NCI-H226 (cell line): ENCODE data around the gene SEPTIN12.

ENCODE experiments used
- DNase-seq: peaks from one replicate; pipeline ENCODE4 v3.0.0-alpha.2; 2015

Gene SEPTIN12

DNA sequence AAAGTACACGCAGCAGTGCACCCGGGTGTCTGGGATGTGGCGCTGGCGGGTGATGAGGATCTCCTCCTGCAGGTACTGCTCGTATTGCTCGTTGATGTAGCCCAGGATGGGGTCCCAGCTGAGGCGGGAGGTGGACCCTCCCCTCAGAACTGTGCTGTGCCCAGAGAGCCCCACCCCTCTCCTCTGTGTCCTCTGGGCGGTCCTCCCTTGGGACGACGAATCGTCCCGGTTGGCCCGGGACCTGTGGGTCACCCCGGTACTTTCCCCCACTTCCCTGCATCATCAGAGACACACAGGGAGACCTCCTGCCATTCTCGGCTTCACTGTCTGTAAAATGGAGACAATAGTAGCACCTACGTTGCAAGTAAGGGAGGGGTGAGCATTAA lies 4.2 kb downstream of the SEPTIN12 start:
- no peak for DNase-seq

DNA sequence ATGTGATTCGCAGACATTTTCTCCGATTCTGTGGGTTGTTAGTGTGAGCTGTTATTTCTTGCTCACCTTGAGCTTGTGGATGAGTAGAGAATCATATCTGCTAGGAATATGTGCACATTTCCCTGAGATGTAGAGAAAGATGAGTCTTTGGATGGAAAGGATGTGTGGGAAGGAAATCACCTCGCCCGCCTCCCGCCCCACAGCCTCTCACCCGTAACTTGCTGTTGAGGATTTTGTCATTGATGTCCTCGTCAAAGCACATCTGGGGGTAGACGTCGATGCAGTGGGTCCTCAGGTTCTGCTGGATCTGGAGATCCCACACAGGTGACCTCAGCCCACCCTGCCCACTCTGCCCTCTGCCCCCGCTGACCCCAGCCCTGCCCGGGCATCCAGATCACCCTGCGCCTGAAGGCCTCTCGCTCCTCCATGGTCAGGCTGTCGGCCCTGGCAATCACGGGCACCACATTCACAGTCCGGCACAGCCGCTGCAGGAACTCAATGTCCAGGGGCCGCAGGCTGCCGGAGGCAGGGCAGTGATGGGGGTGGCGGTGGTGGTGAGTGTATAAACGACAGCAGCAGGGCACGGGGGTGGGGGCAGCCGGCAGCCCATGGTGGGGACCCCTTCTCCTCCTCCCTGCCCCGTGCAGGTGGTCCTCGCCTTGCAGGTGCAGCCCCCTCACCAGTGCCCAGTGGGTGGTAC lies 4.7 kb downstream of the SEPTIN12 start:
- no peak for DNase-seq

DNA sequence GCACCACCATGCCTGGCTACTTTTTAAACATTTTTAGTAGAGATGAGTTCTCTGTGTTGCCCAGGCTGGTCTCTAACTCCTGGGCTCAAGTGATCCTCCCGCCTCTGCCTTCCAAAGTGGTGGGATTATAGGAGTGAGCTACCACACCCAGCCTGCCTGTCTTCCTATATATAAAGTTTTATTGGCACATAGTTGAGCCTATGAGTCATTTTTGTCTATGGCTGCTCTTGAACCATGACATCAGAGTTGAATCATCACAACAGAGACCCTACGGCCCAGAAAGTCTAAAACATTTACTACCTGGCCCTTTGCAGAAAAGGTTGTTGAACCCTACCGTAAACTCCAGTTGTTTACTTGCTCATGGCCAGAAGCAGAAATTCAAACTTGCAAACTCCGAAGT lies 7.9 kb downstream of the SEPTIN12 start:
- no peak for DNase-seq

DNA sequence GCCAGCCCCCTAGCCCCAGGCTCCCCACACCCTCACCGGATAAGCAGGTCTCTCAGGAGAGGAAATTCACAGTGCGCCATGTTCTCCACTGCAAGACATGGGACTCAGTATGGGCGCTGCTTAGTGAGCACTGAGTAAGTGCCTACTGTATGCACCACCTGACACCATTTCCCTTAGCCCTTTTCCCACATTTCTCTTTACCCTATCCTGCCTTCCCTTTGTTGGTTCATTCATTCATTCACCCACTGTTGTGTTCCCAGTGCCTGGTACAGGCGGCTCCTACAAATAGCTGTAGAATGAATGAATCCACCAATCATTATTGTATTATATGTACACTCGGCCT lies 10.1 kb downstream of the SEPTIN12 start:
- no peak for DNase-seq

DNA sequence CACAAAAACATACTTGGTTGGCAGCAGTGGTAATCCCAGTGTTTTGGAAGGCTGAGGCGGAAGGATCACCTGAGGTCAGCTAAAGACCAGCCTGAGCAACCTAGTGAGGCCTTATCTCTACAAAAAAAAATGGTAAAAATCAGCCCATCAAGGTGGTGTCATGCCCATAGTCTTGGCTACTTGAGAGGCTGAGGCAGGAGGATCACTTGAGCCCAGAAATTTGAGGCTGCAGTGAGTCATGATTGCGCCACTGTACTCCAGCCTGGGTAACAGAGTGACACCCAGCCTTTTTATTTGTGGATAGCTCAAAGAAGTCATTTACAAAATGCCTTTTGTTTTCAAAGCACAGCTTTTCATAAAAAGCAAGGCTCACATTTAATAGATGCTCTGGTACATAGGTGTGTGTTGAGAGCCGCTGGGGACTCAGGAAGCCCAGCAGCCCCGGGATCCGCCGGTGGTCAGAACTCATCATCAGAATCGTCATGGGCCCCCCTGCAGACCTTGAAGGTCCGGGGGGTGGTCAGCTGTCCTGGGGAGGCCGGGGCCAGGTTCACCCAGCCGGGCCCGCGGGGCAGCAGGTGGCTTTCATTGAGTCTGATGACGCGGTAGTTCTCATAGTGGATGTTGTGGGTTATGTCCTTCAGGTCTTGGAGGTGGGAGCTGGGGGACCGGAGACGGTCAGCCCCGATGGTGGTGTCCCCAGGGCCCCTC lies 10.7 kb downstream of the SEPTIN12 start:
- no peak for DNase-seq

DNA sequence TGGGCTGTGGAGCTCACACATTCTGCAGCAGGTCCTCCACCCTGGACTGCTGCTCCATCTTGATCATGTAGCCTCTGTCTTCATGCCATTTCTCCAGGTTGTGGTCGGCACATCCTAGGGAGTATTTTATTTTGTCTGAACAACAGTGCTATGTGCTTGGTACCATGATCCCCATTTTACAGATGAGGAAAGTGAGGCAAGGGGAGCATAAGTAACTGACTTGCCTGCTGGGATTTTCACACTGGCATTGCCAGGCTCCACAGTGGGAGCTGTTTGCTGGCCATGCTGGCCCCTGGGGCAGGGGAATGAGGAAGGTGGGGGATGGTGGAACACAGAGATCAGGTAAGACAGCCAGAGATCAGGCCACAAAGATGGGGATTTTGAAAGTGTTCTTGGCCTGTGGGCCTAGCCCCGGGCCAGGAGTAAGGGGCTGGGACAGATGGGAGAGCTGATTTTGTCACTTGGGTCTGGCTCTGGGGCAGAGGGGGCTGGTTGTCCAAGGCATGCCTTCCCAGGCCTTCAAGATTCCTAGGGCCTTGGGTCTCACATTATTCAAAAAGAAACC lies 11.9 kb downstream of the SEPTIN12 start:
- no peak for DNase-seq

DNA sequence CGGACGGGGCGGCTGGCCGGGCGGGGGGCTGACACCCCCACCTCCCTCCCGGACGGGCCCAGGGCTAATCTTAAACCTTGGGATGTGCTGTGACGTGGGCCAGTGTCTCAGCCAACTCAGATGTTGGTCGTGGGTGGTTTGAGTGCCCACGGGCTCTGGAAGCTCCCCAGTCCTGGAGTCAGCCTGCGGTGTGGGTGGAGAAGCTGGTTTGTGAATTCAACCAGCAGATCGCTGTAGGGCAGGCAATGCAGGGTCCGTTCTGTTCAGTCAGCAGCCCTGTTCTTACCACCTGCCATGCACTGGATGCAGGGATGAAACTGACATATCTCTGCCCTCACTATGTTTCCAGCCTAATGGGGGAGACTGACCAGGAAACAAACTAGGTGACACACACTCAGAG lies 13.1 kb downstream of the SEPTIN12 start:
- no peak for DNase-seq

DNA sequence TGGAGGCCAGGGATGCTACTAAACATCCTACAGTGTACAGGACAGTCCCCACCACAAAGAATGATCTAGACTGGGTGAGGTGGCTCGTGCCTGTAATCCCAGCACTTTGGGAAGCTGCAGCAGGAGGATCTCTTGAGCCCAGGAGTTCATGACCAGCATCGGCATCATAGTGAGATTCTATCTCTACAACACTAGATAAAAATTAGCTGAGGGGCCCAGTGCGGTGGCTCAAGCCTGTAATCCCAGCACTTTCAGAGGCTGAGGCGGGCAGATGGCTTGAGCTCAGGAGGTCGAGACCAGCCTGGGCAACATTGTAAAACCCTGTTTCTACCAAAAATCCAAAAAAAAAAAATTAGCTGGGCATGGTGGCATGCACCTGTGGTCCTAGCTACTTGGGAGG lies 15.8 kb downstream of the SEPTIN12 start:
- DNase-seq, result no peak

DNA sequence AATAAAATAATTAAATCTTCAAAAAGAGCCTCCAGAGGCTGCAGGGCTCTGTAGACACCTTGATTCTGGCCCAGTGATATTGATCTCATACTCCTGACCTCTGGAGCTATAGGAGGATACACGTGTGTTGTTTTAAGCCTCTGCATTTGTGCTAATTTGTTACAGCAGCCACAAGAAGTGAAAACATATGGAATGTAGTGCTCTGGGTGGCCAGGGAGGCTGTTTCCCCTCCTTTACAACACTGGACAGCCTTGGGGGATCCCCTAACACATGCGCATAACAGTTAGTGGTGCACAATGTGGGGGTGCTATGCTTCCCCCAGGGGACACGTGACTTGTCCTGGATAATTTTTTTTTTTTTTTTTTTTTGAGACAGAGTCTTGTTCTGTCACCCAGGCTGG lies 16.5 kb downstream of the SEPTIN12 start:
- DNase-seq, result no peak

DNA sequence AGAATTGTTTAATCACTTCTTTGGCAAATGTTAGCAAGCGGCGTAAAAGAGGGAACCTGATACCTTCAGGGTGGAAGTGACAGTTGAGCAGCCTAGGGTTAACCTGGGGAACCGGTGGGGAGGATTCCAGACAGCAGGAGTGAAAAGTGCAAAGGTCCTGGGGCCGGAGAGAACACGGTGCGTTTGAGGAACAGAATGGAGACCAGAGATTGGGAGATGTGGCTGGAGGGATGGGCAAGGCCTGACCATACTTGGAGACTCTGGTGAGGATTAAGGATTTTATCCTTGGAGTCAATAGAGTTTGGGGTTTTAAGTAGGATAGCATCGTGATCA lies 18.9 kb downstream of the SEPTIN12 start:
- no peak for DNase-seq

DNA sequence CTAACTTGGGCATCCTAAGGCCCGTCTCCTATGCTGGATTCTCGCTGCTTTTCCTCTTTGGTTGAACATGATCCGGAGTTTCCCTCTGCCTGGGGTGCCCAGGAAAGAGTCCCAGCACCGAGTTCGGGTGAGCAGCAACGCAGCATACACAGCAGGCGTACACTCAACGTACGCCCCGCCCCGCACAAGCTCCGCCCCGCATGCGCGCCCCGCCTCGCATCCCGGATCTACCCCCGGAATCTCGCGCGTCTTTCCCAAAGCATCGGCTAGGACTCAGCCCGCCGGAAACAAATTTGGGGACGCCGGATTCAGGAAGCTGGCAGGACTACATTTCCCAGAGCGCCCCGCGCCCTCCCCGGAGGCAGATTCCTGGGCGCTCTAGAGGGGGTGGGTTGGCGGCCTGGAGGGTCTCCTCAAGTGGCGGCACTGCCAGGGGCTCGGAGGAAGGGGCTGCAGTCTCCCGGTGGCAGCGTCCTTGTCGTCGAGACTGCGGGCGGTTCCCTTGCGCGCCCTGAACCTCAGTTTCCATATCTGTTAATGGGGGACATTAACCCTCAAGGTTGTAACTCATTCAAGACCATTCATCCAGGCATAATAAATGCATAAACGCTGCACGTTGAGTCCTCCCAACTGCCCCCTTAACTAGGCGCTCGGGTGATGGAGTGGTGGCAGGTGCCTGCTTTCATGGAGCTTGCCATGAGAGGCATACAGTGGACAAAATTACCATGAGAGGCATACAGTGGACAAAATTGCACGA lies 19.4 kb downstream of the SEPTIN12 start:
- DNase-seq, result peak; percentile 93

DNA sequence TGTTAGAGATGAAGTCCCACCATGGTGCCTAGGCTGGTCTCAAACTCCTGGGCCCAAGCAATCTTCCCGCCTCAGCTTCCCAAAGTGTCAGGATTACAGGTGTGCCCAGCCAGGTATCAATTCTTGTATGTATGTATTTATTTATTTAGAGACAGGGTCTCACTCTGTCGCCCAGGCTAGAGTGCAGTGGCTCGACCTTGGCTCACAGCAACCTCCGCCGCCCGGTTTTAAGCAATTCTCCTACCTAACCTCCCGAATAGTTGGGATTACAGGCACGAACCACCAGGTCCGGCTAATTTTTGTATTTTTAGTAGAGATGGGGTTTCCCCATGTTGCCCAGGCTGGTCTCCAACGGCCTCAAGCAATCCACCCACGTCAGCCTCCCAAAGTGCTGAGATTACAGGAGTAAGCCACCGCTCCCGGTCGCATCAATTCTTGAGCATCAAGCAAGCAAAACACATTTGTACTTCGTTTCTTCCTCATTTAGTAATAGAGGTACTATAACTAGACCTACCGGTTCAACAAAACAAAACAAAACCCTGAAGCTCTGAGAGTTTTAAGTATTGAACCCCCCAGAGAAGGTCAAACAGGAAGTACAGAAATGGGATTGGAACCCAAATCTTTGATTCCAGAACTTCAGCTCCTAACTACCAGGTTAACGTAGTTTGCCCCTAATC lies 20.1 kb downstream of the SEPTIN12 start:
- peak; percentile 39 for DNase-seq

DNA sequence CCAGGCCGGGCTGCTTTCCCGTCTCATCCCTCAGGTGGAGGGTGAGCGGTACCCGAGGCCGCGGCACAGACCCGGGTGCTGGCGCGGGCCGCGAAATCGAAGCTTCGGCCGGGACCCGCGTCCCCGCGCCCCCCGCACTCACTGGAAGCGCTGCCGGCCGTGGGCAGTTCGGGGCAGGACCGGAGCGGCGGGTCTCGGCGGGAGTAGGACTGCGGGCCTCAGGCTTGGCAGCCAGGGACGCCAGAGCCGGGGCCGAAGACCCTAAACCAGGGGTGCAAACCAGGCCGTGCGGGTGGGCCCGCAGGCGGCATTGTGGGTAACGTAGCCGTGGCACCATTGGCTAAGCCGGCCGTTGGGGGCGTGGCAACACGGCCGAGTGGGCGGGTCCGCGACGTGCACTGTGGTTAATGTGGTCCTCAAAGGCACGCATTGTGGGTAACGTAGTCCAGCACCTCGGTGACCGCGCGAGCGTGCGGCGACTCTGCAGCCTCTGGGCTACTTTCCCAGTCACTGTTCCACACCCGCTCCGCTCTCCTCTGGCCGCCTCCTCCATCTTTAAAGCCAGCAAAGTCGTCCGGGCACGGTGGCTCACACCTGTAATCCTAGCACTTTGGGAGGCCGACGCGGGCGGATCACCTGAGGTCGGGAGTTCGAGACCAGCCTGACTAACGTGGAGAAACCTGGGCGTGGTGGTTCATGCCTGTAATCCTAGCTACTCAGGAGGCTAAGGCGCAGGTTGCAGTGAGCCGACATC lies 21.1 kb downstream of the SEPTIN12 start, which contains the start of gene ZNF500:
TSS of gene ZNF500 (minus strand) at position 288 of the 754 bp plus-strand sequence. CDS start 1,184 bp downstream, outside the sequence.
- DNase-seq, result peak; percentile 94

DNA sequence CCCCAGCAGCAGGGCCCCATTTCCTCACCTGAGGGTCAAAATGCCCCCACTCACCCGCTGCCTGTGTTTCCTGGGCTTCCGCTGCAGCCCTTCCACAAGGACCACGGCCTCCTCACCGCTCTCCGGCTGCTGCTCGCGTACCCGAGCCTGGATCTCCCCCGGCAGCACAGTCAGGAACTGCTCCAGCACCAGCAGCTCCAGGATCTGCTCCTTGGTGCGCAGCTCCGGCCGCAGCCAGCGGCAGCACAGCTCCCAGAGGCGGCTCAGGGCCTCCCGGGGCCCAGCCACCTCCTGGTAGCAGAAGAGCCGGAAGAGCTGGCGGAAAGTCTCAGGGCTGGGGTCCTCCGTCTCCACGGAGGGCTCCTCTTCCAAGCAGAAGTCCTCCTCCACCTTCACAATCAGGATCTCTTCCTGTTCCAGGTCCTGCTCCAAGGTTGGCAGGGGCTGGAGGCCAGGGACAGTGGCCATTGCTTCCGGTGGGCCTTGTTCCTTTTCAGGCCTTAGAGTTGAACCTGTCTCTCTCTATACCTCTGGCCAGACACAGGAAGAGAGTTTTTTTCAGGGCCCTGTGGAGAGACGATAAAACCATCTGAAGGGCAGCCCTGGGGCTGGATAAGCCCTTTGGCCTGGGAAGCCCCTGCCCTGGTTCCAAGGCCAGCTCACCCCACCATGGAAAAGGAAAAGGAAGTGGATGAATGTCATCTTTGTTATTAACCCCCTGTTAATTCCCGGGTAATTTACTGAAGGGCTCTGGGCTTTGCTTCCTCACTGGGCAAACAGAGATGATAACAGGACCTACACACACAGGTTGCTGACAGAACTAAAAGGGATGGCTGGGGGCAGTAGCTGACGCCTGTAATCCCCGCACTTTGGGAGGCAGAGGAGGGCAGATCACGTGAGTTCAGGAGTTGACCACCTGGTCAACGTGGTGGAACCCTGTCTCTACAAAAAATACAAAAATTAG lies 22.4 kb downstream of the SEPTIN12 start:
- DNase-seq, result no peak

DNA sequence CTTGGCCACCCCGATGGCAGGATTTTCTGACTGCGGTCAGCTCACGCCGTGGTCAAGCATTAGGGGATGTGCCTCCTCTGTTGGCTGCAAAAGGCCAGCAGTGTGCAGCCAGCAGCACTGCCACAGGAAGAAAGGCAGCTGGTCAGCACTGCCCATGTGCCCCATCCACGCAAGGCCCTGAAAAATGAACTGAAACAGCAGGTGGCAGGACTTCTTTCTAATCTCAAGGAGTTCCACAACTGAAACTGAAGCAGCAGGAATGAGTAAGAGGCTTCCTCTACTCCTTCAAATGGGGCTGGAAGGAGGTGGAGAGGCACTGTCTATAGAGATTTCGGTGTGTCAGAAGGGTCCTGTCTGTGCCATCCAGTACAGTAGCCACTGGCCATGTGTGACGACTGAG lies 24.4 kb downstream of the SEPTIN12 start:
- no peak for DNase-seq

DNA sequence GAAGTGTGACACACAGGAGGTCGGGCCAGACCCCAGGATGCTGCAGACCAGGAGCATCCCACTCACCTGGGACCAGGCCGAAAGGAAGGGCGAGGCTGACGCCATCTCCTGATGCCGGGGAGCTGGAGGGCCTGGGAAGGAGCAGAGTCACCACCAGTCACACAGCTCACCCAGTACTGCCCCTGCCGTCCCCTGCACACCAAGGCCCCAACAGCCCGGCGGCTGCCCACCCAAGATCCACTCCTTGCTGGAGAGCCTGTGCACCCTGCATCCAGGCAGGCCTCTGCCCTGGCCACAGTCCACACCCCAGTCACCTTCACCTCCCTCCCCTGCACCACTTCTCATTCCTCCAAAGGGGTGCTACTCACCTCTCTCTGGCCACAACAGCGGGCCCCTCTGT lies 25.9 kb downstream of the SEPTIN12 start:
- DNase-seq, result no peak

DNA sequence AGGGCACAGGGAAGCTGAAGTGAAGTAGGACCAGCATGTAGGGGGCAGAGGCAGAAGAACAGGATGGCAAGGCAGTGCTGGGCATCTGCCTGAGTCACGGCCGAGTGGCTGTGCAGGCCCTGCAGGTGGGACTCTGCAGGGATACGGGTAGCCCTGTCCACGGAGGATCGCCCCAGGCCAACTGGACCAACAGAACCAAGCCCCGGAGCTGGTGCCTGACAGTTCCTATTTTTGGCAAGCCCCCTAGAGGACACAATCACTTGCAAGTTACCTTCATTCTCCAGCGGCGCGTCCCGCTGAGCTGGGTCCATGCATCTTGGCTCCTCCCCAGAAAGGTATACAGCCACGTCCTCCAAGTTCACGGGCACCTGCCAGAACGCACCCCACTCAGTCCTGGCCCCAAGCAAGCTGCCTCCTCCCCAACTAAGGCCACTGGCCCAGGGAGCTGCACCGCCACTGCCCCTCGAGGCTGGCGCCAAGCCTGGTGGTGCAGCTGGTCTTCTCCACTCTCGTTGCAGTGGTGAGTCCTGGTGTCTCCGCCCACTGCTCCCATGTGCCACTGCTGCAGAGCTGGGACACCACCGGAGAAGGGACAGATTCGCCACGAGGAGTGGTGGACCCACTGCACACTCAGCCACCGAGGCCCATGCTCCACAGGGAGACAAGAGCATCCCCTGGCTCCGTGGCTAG lies 27.8 kb downstream of the SEPTIN12 start:
- DNase-seq, result no peak

DNA sequence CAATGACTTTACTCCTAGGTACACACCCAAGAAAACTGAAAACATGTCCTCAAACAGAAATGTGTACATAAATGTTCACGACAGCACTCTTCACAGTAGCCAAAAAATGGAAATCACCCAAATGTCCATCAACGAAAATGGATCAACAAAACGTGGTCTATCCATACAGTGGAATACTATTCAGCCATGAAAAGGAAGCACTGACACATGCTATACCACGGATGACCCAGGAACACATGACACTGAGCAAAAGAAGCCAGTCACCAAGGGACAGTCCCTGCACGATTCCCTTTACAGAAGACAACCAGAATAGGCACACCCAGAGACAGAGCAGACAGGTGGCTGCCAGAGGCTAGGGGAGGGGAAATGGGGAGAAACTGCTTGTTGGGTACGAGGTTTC lies 32.5 kb downstream of the SEPTIN12 start:
- no peak for DNase-seq

DNA sequence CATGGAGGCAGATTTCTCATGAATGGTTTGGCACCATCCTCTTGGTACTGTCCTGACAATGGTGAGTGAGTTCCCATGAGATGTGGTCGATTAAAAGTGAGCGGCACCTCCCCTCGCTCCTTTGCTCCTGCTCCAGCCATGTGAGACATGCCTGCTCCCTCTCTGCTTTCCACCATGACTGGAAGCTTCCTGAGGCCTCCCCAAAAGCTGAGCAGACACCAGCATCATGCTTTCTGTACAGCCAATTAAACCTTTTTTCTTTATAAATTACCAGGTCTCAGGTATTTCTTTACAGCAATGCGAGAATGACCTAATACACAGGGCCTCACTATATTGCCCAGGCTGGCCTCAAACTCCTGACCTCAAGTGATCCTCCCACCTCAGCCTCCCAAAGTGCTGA lies 33.3 kb downstream of the SEPTIN12 start:
- DNase-seq, result no peak

DNA sequence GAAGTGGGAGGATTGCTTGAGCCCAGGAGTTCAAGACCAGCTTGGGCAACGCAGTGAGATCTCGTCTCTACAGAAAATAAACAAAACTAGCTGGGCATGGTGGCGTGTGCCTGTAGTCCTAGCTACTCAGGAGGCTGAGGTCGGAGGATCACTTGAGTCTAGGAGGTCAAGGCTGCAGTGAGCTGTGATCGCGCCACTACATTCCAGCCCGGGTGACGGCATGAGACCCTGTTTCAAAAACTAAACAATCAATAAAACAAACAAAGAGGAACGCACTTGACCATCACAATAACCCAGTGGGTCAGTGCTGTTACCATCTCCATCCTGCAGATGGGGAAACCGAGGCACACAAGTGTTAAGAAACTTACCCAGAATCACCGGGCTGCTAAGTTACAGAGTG lies 34.9 kb downstream of the SEPTIN12 start:
- DNase-seq, result no peak
